ENCODE data around the gene HBD.

HBD gene

DNA sequence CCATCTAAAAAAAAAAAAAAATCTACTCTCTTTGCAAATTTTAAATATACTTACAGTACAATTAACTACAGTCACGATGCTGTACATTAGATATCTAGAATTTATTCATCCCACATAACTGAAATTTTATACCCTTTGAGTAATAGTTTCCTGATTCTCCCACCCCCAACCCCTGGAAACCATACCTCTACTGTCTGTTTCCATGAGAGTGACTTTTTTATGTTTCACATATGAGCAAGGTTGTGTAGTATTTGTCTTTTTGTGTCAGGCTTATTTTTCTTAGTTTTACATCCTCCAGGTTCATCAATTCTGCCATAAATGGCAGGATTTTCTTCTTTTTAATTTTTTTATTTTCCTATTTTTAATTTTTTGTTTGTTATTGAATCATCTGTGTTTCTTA, 10.6 kb downstream of the HBD start:
- DNase-seq (ENCODE audit: low read depth): no peak
- no peak overlapping the region for H3K4me3 ChIP-seq (ENCODE audit: low read depth, low read length)
- TF ChIP-seq MYC (IDR thresholded peaks at IDR 0.05; ENCODE audit: low read depth, low read length): no peak
- TF ChIP-seq POLR2A (IDR thresholded peaks at IDR 0.05; ENCODE audit: extremely low read depth, insufficient read length): no peak
- TF ChIP-seq, protein P1, sequence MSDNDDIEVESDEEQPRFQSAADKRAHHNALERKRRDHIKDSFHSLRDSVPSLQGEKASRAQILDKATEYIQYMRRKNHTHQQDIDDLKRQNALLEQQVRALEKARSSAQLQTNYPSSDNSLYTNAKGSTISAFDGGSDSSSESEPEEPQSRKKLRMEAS (IDR thresholded peaks at IDR 0.05; ENCODE audit: low read depth, low read length): no peak
- TF ChIP-seq, protein P2, sequence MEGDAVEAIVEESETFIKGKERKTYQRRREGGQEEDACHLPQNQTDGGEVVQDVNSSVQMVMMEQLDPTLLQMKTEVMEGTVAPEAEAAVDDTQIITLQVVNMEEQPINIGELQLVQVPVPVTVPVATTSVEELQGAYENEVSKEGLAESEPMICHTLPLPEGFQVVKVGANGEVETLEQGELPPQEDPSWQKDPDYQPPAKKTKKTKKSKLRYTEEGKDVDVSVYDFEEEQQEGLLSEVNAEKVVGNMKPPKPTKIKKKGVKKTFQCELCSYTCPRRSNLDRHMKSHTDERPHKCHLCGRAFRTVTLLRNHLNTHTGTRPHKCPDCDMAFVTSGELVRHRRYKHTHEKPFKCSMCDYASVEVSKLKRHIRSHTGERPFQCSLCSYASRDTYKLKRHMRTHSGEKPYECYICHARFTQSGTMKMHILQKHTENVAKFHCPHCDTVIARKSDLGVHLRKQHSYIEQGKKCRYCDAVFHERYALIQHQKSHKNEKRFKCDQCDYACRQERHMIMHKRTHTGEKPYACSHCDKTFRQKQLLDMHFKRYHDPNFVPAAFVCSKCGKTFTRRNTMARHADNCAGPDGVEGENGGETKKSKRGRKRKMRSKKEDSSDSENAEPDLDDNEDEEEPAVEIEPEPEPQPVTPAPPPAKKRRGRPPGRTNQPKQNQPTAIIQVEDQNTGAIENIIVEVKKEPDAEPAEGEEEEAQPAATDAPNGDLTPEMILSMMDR (IDR thresholded peaks at IDR 0.05; ENCODE audit: low read depth, low read length): no peak

DNA sequence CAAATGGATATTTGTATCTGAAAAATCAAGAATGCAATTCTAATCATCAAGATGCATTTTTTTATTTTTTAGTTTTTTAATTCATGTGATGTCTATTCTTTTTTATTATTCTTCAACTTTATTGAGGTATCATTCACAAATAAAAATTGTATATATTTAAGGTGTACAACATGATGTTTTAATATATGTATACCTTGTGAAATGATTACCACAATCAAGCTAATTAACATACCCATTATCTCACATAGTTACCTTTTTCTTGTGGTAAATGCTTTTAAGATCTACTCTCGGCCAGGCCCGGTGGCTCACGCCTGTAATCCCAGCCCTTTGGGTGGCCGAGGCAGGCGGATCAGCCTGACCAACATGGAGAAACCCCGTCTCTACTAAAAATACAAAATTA, 11.1 kb downstream of the HBD start:
- TF ChIP-seq, protein P2 (IDR thresholded peaks at IDR 0.05; ENCODE audit: low read depth, low read length): no peak
- TF ChIP-seq, protein P1 (IDR thresholded peaks at IDR 0.05; ENCODE audit: low read depth, low read length): no peak
- TF ChIP-seq POLR2A (IDR thresholded peaks at IDR 0.05; ENCODE audit: extremely low read depth, insufficient read length): no peak
- TF ChIP-seq MYC (IDR thresholded peaks at IDR 0.05; ENCODE audit: low read depth, low read length): no peak
- H3K4me3 ChIP-seq (ENCODE audit: low read depth, low read length): no peak overlapping the region
- DNase-seq (ENCODE audit: low read depth): no peak

DNA sequence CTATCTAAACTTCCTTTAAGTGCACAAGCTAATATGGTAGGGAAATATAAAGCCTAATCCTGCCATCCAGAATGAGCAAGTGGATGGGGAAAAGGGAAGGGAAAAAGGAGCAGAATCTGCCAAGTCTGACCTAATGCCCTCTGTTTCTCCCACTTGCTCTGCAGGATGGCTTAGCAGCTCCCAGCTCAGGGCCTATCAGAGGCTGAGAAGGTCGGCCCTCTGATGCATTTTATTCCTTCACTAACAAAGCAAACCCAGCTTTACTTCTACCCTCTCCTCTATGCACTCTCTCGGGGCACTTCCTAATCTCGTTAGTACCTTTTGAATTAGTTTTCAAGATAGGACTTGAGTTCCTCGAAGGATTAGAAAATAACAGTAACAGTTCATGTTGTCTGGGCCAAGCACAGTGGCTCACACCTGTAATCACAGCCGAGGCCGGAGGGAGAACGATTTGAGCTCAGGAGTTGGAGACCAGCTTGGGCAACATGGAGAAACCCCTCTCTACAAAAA, 23.9 kb downstream of the HBD start:
- TF ChIP-seq, protein P1 (IDR thresholded peaks at IDR 0.05; ENCODE audit: low read depth, low read length): no peak
- TF ChIP-seq, protein P2 (IDR thresholded peaks at IDR 0.05; ENCODE audit: low read depth, low read length): no peak
- no peak for TF ChIP-seq POLR2A (IDR thresholded peaks at IDR 0.05; ENCODE audit: extremely low read depth, insufficient read length)
- TF ChIP-seq MYC (IDR thresholded peaks at IDR 0.05; ENCODE audit: low read depth, low read length): no peak
- H3K4me3 ChIP-seq (ENCODE audit: low read depth, low read length): no peak overlapping the region
- no peak for DNase-seq (ENCODE audit: low read depth)

DNA sequence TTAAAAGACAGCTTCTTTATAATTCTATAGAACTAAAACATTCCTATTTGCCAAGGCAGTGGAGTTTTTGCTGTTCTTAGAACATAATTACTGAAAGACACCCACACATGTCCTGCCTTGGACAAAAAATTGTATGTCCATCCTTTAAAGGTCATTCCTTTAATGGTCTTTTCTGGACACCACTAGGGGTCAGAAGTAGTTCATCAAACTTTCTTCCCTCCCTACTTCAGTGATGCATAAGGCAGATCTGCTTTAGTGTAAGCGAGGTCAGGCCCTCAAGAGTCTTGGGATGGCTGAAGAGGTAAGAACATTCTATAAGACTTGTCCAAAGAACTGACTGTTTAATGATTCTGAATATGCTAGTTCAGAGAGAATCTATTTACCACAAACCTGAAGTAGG, 29.5 kb downstream of the HBD start:
- TF ChIP-seq, protein P1 (IDR thresholded peaks at IDR 0.05; ENCODE audit: low read depth, low read length): no peak
- TF ChIP-seq, protein P2 (IDR thresholded peaks at IDR 0.05; ENCODE audit: low read depth, low read length): peak; percentile 31
- H3K4me3 ChIP-seq (ENCODE audit: low read depth, low read length): no peak overlapping the region
- peak; percentile 53 for DNase-seq (ENCODE audit: low read depth)

DNA sequence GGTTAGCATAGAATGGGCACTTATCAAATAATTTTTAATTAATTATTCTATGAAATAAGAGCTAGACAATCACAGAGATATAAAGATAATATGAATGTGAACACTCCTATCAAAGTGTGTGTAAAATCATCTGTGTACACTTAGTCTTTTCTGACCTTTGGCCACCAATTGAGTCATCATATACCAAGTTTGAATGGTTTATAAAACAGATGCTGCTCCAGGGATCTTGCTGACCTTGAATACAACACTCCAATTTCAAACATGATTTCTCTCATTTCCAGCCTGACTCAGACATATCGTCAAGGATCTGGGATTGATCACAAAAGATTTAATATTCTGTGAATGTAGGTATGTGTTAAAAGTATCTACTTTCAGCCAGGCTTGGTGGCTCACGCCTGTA, 30.9 kb downstream of the HBD start:
- no peak for DNase-seq (ENCODE audit: low read depth)
- no peak overlapping the region for H3K4me3 ChIP-seq (ENCODE audit: low read depth, low read length)
- TF ChIP-seq, protein P2 (IDR thresholded peaks at IDR 0.05; ENCODE audit: low read depth, low read length): no peak
- TF ChIP-seq, protein P1 (IDR thresholded peaks at IDR 0.05; ENCODE audit: low read depth, low read length): no peak
- TF ChIP-seq MYC (IDR thresholded peaks at IDR 0.05; ENCODE audit: low read depth, low read length) (no peak), POLR2A (IDR thresholded peaks at IDR 0.05; ENCODE audit: extremely low read depth, insufficient read length) (no peak)

DNA sequence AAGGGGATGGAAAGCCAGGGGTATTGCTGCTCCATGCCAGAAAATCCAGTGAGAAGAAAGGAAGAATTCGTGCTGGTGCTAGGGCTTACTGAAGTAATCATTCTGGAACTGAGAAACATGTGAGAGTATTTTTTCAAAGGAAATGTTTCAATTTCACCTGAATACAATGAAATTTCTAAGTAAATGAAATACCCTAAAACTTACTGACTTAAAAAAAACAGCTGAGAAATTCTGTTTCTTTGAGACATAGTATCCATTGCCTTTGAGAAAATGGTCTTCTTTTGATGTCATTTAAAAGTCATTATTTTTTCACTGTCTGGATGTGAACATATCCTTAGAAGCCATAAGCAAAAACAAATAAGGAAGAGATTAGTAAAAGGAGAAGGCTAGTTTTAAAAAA, 33.7 kb downstream of the HBD start, which contains the start of gene OR51V1:
Gene OR51V1, minus strand, starts transcription at position 101 of the 400 bp plus-strand sequence. Its CDS starts 0 bp downstream, at position 101.
- DNase-seq (ENCODE audit: low read depth): no peak
- no peak for TF ChIP-seq MYC (IDR thresholded peaks at IDR 0.05; ENCODE audit: low read depth, low read length)
- no peak for TF ChIP-seq POLR2A (IDR thresholded peaks at IDR 0.05; ENCODE audit: extremely low read depth, insufficient read length)
- TF ChIP-seq, protein P1 (IDR thresholded peaks at IDR 0.05; ENCODE audit: low read depth, low read length): no peak
- TF ChIP-seq, protein P2 (IDR thresholded peaks at IDR 0.05; ENCODE audit: low read depth, low read length): no peak
- H3K4me3 ChIP-seq (ENCODE audit: low read depth, low read length): no peak within 1 kb of the TSS
